ENCODE data around the gene ANKS1B.

Gene ANKS1B

GRCh38 chr12:99287136-99287535, 697.6 kb downstream of the ANKS1B start:
- no peak overlapping the region for H3K4me3 ChIP-seq (ENCODE audit: control insufficient read depth, low read depth, low read length)
- TF ChIP-seq CTCF (conservative IDR thresholded peaks at IDR 0.05; ENCODE audit: control insufficient read depth, insufficient read depth, low read depth, low read length), result no peak
- DNase-seq (ENCODE audit: low read depth), result no peak

- no peak for DNase-seq (ENCODE audit: low read depth)
- no peak for TF ChIP-seq CTCF (conservative IDR thresholded peaks at IDR 0.05; ENCODE audit: control insufficient read depth, insufficient read depth, low read depth, low read length)
- H3K4me3 ChIP-seq (ENCODE audit: control insufficient read depth, low read depth, low read length), result no peak overlapping the region
These were observed 700.6 kb downstream of the ANKS1B start for GRCh38 chr12:99284161-99284560.

- no peak for TF ChIP-seq CTCF (conservative IDR thresholded peaks at IDR 0.05; ENCODE audit: control insufficient read depth, insufficient read depth, low read depth, low read length)
- H3K4me3 ChIP-seq (ENCODE audit: control insufficient read depth, low read depth, low read length), result no peak overlapping the region
- DNase-seq (ENCODE audit: low read depth), result no peak
These were observed 702.1 kb downstream of the ANKS1B start for GRCh38 chr12:99282624-99283023.

GRCh38 chr12:99282086-99282485, 702.6 kb downstream of the ANKS1B start:
- TF ChIP-seq CTCF (conservative IDR thresholded peaks at IDR 0.05; ENCODE audit: control insufficient read depth, insufficient read depth, low read depth, low read length), result no peak
- no peak for DNase-seq (ENCODE audit: low read depth)
- no peak overlapping the region for H3K4me3 ChIP-seq (ENCODE audit: control insufficient read depth, low read depth, low read length)

- TF ChIP-seq CTCF (conservative IDR thresholded peaks at IDR 0.05; ENCODE audit: control insufficient read depth, insufficient read depth, low read depth, low read length), result no peak
- no peak overlapping the region for H3K4me3 ChIP-seq (ENCODE audit: control insufficient read depth, low read depth, low read length)
- DNase-seq (ENCODE audit: low read depth), result no peak
These were observed 703.5 kb downstream of the ANKS1B start for GRCh38 chr12:99281277-99281676.

GRCh38 chr12:99278899-99279298, 705.8 kb downstream of the ANKS1B start:
- H3K4me3 ChIP-seq (ENCODE audit: control insufficient read depth, low read depth, low read length), result no peak overlapping the region
- TF ChIP-seq CTCF (conservative IDR thresholded peaks at IDR 0.05; ENCODE audit: control insufficient read depth, insufficient read depth, low read depth, low read length), result no peak
- DNase-seq (ENCODE audit: low read depth), result no peak

All from fibroblast of mammary gland (primary cell).